ENCODE measurements around the gene UBAP1L.
"Not testable (repeated sequence)": the region's sequence is repeated elsewhere in the genome, so short reads cannot be mapped to it uniquely, and the experiment has no call there.

DNA sequence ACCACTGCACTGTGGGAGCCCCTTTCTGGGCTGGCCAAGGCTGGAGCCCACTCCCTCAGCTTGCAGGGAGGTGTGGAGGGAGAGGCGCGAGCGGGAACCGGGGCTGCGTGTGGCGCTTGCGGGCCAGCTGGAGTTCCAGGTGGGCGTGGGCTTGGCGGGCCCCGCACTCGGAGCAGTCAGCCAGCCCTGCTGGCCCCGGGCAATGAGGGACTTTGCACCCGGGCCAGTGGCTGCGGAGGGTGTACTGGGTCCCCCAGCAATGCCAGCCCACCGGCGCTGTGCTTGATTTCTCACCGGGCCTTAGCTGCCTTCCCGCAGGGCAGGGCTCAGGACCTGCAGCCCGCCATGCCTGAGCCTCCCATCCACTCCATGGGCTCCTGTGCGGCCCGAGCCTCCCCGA lies 40.1 kb downstream of the UBAP1L start:
- TF ChIP-seq, protein P1, sequence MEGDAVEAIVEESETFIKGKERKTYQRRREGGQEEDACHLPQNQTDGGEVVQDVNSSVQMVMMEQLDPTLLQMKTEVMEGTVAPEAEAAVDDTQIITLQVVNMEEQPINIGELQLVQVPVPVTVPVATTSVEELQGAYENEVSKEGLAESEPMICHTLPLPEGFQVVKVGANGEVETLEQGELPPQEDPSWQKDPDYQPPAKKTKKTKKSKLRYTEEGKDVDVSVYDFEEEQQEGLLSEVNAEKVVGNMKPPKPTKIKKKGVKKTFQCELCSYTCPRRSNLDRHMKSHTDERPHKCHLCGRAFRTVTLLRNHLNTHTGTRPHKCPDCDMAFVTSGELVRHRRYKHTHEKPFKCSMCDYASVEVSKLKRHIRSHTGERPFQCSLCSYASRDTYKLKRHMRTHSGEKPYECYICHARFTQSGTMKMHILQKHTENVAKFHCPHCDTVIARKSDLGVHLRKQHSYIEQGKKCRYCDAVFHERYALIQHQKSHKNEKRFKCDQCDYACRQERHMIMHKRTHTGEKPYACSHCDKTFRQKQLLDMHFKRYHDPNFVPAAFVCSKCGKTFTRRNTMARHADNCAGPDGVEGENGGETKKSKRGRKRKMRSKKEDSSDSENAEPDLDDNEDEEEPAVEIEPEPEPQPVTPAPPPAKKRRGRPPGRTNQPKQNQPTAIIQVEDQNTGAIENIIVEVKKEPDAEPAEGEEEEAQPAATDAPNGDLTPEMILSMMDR (IDR thresholded peaks at IDR 0.05; ENCODE audit: insufficient read depth, low read depth, low read length), result not testable (repeated sequence)
- TF ChIP-seq EZH2 (IDR thresholded peaks at IDR 0.05; ENCODE audit: insufficient read depth, low read length), result not testable (repeated sequence)

All from astrocyte (in vitro differentiated cells and primary cell).